IMR-90 (cell line): ENCODE results near the gene FITM1. TPM values are rescaled to one million over a fixed set of nuclear protein-coding genes. Genes with fewer than 3 reads are reported as not detected.

Experiments
- ATAC-seq: fragments of 200-7000 bp; cut with Tn5 transposase; 2 replicates; pipeline ENCODE4 v1.9.1; 2020; ENCODE audit warnings: low read depth, mild to moderate bottlenecking, moderate library complexity
- BruUV-seq: library from RNA; stranded (reverse); fragments of 400-500 nt; replicated peaks from 2 replicates; lab custom pipeline; 2021; lab: Mats Ljungman, UMichigan
- CTCF ChIA-PET: fragments of 300-600 bp; formaldehyde crosslinking; extraction: SDS; loops from one replicate; lab custom pipeline; 2021; ENCODE audit warnings: antibody characterized with exemption; lab: Yijun Ruan, JAX
- POLR2A ChIA-PET: fragments of 300-600 bp; sonication (Branson Sonifier 250); formaldehyde crosslinking; loops from one replicate; lab custom pipeline; 2022; ENCODE audit warnings: antibody characterized with exemption; ENCODE audit not compliant: unreplicated experiment; lab: Charles Lee
- DNase-seq: peaks from one replicate; pipeline ENCODE4 v3.0.0; 2013
- H2AFZ ChIP-seq: replicated peaks from 2 replicates; pipeline ENCODE3; 2013; ENCODE audit warnings: low read length, mild to moderate bottlenecking; ENCODE audit not compliant: poor library complexity
- H2AK5ac ChIP-seq: 2 replicates; pipeline ENCODE4 v1.6.1; 2013; ENCODE audit warnings: low read depth, low read length, inconsistent platforms
- H2AK9ac ChIP-seq: replicated peaks from 2 replicates; pipeline ENCODE3; 2013; ENCODE audit warnings: mild to moderate bottlenecking, low read depth, low read length, moderate library complexity; ENCODE audit not compliant: poor library complexity
- H2BK120ac ChIP-seq: 2 replicates; pipeline ENCODE4 v1.6.1; 2013; ENCODE audit warnings: low read depth, low read length, inconsistent platforms
- H2BK15ac ChIP-seq: 3 replicates; pipeline ENCODE4 v1.6.1; 2013; ENCODE audit warnings: low read depth, low read length, inconsistent platforms
- H2BK20ac ChIP-seq: 2 replicates; pipeline ENCODE4 v1.6.1; 2013; ENCODE audit warnings: low read depth, mild to moderate bottlenecking, inconsistent platforms, low read length, moderate library complexity
- H2BK5ac ChIP-seq: 2 replicates; pipeline ENCODE4 v1.6.1; 2013; ENCODE audit warnings: mild to moderate bottlenecking, low read depth, low read length, inconsistent platforms; ENCODE audit not compliant: poor library complexity, severe bottlenecking
- H3K14ac ChIP-seq: replicated peaks from 2 replicates; pipeline ENCODE4 v1.6.1; 2013; ENCODE audit warnings: low read depth, low read length, inconsistent platforms
- H3K18ac ChIP-seq: 2 replicates; pipeline ENCODE4 v1.6.1; 2013; ENCODE audit warnings: low read depth, low read length, control low read depth
- H3K23ac ChIP-seq: 2 replicates; pipeline ENCODE4 v1.6.1; 2013; ENCODE audit warnings: low read depth, low read length, inconsistent platforms
- H3K27ac ChIP-seq: 2 replicates; pipeline ENCODE4 v1.5.1; 2013; ENCODE audit warnings: mild to moderate bottlenecking, control low read depth, low read length; ENCODE audit not compliant: insufficient read depth
- H3K27me3 ChIP-seq: 2 replicates; pipeline ENCODE4 v1.6.1; 2013; ENCODE audit warnings: low read length; ENCODE audit not compliant: control insufficient read depth, insufficient read depth
- H3K36me3 ChIP-seq: 2 replicates; pipeline ENCODE4 v1.6.1; 2013; ENCODE audit warnings: low read length, mixed read lengths; ENCODE audit not compliant: control insufficient read depth, insufficient read depth
- H3K4ac ChIP-seq: 2 replicates; pipeline ENCODE4 v1.6.1; 2013; ENCODE audit warnings: low read depth, low read length, inconsistent platforms
- H3K4me1 ChIP-seq: 2 replicates; pipeline ENCODE4 v1.6.1; 2013; ENCODE audit warnings: low read length, mixed read lengths; ENCODE audit not compliant: control insufficient read depth, insufficient read depth
- H3K4me2 ChIP-seq: 2 replicates; pipeline ENCODE4 v1.6.1; 2013; ENCODE audit warnings: low read depth, mild to moderate bottlenecking, control low read depth, low read length, moderate library complexity
- H3K4me3 ChIP-seq: 2 replicates; pipeline ENCODE4 v1.5.1; 2013; ENCODE audit warnings: low read depth, mild to moderate bottlenecking, control low read depth, low read length, moderate library complexity; ENCODE audit not compliant: insufficient read depth
- H3K56ac ChIP-seq: 2 replicates; pipeline ENCODE4 v1.6.1; 2013; ENCODE audit warnings: low read length, inconsistent platforms; ENCODE audit not compliant: insufficient read depth; ENCODE audit errors: extremely low read depth
- H3K79me1 ChIP-seq, 2 experiments: 2 replicates each; pipeline ENCODE4 v1.6.1; 2013; ENCODE audit warnings: low read length in 2 of 2, inconsistent platforms in 1 of 2, low read depth in 1 of 2
- H3K9ac ChIP-seq: 2 replicates; pipeline ENCODE4 v1.6.1; 2013; ENCODE audit warnings: low read depth, low read length, control low read depth
- H3K9me1 ChIP-seq: 2 replicates; pipeline ENCODE4 v1.6.1; 2013; ENCODE audit warnings: low read length, inconsistent platforms; ENCODE audit not compliant: insufficient read depth
- H3K9me3 ChIP-seq: 2 replicates; pipeline ENCODE4 v1.6.1; 2013; ENCODE audit warnings: low read length; ENCODE audit not compliant: control insufficient read depth, insufficient read depth
- H4K20me1 ChIP-seq: 2 replicates; pipeline ENCODE4 v1.6.1; 2013; ENCODE audit warnings: low read length, inconsistent platforms; ENCODE audit not compliant: insufficient read depth
- H4K5ac ChIP-seq: 2 replicates; pipeline ENCODE4 v1.6.1; 2013; ENCODE audit warnings: mild to moderate bottlenecking, low read depth, low read length, control low read depth
- H4K8ac ChIP-seq, 2 experiments: 2 replicates each; pipeline ENCODE4 v1.6.1; 2013; ENCODE audit warnings: low read depth in 2 of 2, low read length in 2 of 2, control low read depth in 1 of 2, inconsistent platforms in 1 of 2
- H4K91ac ChIP-seq: 2 replicates; pipeline ENCODE4 v1.6.1; 2013; ENCODE audit warnings: low read depth, low read length, inconsistent platforms; ENCODE audit not compliant: insufficient read depth
- BHLHE40 ChIP-seq: fragments of 150-350 bp; IDR thresholded peaks from 2 replicates; pipeline ENCODE4 v1.6.1; 2016; ENCODE audit warnings: mild to moderate bottlenecking, low read depth, low read length
- CEBPB ChIP-seq: IDR thresholded peaks from 2 replicates; pipeline ENCODE4 v1.6.1; 2012; ENCODE audit warnings: low read depth, low read length, improper control_type of control experiment
- CHD1 ChIP-seq: IDR thresholded peaks from 2 replicates; pipeline ENCODE4 v1.6.1; 2012; ENCODE audit warnings: low read depth, low read length, improper control_type of control experiment
- FOS ChIP-seq: fragments of 150-350 bp; IDR thresholded peaks from 2 replicates; pipeline ENCODE4 v1.6.1; 2016; ENCODE audit warnings: low read depth, low read length
- MAFK ChIP-seq: IDR thresholded peaks from 2 replicates; pipeline ENCODE4 v1.6.1; 2012; ENCODE audit warnings: low read depth, low read length, improper control_type of control experiment
- MAZ ChIP-seq: IDR thresholded peaks from 2 replicates; pipeline ENCODE4 v1.6.1; 2012; ENCODE audit warnings: low read depth, mild to moderate bottlenecking, low read length, improper control_type of control experiment, moderate library complexity, borderline replicate concordance
- MXI1 ChIP-seq: IDR thresholded peaks from 2 replicates; pipeline ENCODE4 v1.6.1; 2012; ENCODE audit warnings: low read depth, mild to moderate bottlenecking, low read length, moderate library complexity, borderline replicate concordance
- NFE2L2 ChIP-seq: fragments of 150-350 bp; IDR thresholded peaks from 2 replicates; pipeline ENCODE4 v1.6.1; 2016; ENCODE audit warnings: low read depth, mild to moderate bottlenecking, low read length
- POLR2A ChIP-seq: IDR thresholded peaks from 2 replicates; pipeline ENCODE4 v1.6.1; 2012; ENCODE audit warnings: mild to moderate bottlenecking, low read depth, low read length
- RAD21 ChIP-seq: IDR thresholded peaks from 2 replicates; pipeline ENCODE4 v1.6.1; 2012; ENCODE audit warnings: low read length, improper control_type of control experiment
- RCOR1 ChIP-seq: IDR thresholded peaks from 2 replicates; pipeline ENCODE4 v1.6.1; 2012; ENCODE audit warnings: mild to moderate bottlenecking, low read length, improper control_type of control experiment; ENCODE audit not compliant: insufficient replicate concordance
- RFX5 ChIP-seq: IDR thresholded peaks from 2 replicates; pipeline ENCODE4 v1.8.0; 2012; ENCODE audit warnings: low read depth, mild to moderate bottlenecking, low read length, moderate library complexity
- SMC3 ChIP-seq: fragments of 150-350 bp; IDR thresholded peaks from 2 replicates; pipeline ENCODE4 v1.6.1; 2016; ENCODE audit warnings: low read depth, mild to moderate bottlenecking, antibody characterized with exemption, low read length, moderate library complexity
- WGBS, 2 experiments: methylation state at CpG; one replicate each; pipeline versions ENCODE4 v1.1.5 to v1.1.7; 2013; ENCODE audit warnings: missing lambda C conversion rate in 2 of 2; ENCODE audit not compliant: insufficient read length in 1 of 2; ENCODE audit errors: extremely low coverage in 2 of 2; 5-methylcytosine and 5-hydroxymethylcytosine counted together
- dilution Hi-C: fragments of 300-500 bp; cut with HindIII; formaldehyde crosslinking; loops from one replicate; pipeline ENCODE4 v1.14.3; 2018; ENCODE audit warnings: low sequenced_read_pairs; ENCODE audit not compliant: unreplicated experiment
- in situ Hi-C: fragments of 300-500 bp; cut with MboI; formaldehyde crosslinking; loops from 3 replicates; pipeline ENCODE4 v1.14.3; 2019; ENCODE audit warnings: low sequenced_read_pairs, inconsistent platforms, mixed read lengths
- intact Hi-C: fragments of 100-400 bp; cut with micrococcal nuclease; formaldehyde crosslinking; loops from 2 replicates; pipeline ENCODE4 v1.10.0; 2022
- polyA plus RNA-seq, 3 experiments: library from polyadenylated mRNA; depleted of rRNA; stranded (reverse); fragments of >200 nt; gene quantifications; 2 replicates each; pipeline ENCODE4 v1.2.3, GENCODE V29; 2012; ENCODE audit warnings: low replicate concordance in 1 of 3
- total RNA-seq: library from RNA; depleted of rRNA; stranded (reverse); fragments of >200 nt; gene quantifications from 2 replicates; pipeline ENCODE4 v1.2.3, GENCODE V29; 2012
- TF ChIP-seq, protein P1 (sequence below): fragments of 150-350 bp; IDR thresholded peaks from 2 replicates; pipeline ENCODE4 v1.6.1; 2016; ENCODE audit warnings: low read depth, mild to moderate bottlenecking, low read length, moderate library complexity, borderline replicate concordance
- TF ChIP-seq, protein P2 (sequence below): fragments of 150-350 bp; IDR thresholded peaks from 2 replicates; pipeline ENCODE4 v1.6.1; 2017; ENCODE audit warnings: mild to moderate bottlenecking, antibody characterized with exemption, low read length, low read depth
- TF ChIP-seq, protein P3 (sequence below): conservative IDR thresholded peaks from 2 replicates; pipeline ENCODE4 v1.5.1; 2012; ENCODE audit warnings: mild to moderate bottlenecking, low read depth, low read length, improper control_type of control experiment

Gene FITM1
- total and polyA plus RNA-seq, 2 of the 4 experiments (the other 2 are of a cell fraction) = not detected

DNA sequence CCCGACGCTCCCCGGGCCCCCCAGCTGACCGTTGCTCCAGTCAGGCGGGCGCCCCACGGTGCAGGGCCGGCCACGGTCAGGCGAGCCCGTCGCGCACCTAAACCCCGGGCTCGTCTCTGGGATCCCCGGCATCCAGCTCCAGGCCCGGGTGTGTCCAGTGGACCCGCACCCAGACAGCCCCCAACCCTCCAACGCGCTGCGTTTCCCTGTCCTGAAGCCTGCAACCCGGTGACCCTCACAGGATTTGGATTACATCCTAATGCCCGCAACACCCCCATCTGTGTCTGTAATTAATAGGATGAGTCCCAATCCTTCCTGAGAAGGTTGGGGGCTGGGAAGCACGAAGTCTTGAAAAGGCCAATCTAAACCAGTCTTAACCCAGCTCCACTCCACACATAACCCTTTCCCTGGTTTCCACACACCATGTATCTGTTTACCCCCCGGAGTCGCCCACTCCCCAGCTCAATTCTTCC, 48.7 kb upstream of the FITM1 start:
- ATAC-seq (no peak; the same call in 1 of the 2 replicates), DNase-seq (no peak)
- Histone ChIP-seq H3K4me3 (no peak overlapping the region), H3K27ac (no peak overlapping the region), H2BK20ac (no peak overlapping the region), H3K27me3 (peaks cover 88% of the 10 kb centered on the region), H3K14ac (no peak overlapping the region), H3K4me2 (no peak overlapping the region), H2AFZ (no peak overlapping the region), H2BK15ac (no peak overlapping the region), H4K20me1 (no peaks in the 10 kb centered on the region; the same call in 1 of the 2 replicates), H3K56ac (no peak overlapping the region), H2AK5ac (no peak overlapping the region), H4K91ac (no peak overlapping the region), H3K23ac (no peak overlapping the region), H2AK9ac (no peak overlapping the region), H3K4ac (no peak overlapping the region), H3K4me1 (peaks cover 2% of the 10 kb centered on the region; the same call in 1 of the 2 replicates), H3K9ac (no peak overlapping the region), H3K36me3 (no peaks in the 10 kb centered on the region), H2BK120ac (no peak overlapping the region), H2BK5ac (no peak overlapping the region), H4K8ac (no peak overlapping the region), H3K79me1 (no peaks in the 10 kb centered on the region), H4K5ac (no peak overlapping the region), H3K9me1 (no peaks in the 10 kb centered on the region), H3K18ac (no peak overlapping the region), H3K9me3 (no peaks in the 10 kb centered on the region)
- no TSS peak for BruUV-seq
- 10% methylated on average over 12 of the region's 26 CpGs; no CpG with 5 or more reads in 1 of the 2 experiments for WGBS, 2 experiments
- ChIA-PET POLR2A (no interaction called here), CTCF (interaction anchor here (1.0 to 1.8 kb wide), 4 partner anchors 9 to 73 kb away, joined by 3 to 10 read pairs (median 6); partner anchors contain the start of gene PCK2)
- dilution Hi-C loops (no loop called here), in situ Hi-C loops (no loop called here), intact Hi-C loops (no loop called here)
- TF ChIP-seq CEBPB (no peak), NFE2L2 (no peak), MAFK (no peak), RCOR1 (no peak), SMC3 (no peak), CHD1 (no peak), RFX5 (no peak), FOS (no peak), BHLHE40 (no peak), MXI1 (no peak), MAZ (no peak), POLR2A (no peak), RAD21 (no peak)
- TF ChIP-seq, protein P1, sequence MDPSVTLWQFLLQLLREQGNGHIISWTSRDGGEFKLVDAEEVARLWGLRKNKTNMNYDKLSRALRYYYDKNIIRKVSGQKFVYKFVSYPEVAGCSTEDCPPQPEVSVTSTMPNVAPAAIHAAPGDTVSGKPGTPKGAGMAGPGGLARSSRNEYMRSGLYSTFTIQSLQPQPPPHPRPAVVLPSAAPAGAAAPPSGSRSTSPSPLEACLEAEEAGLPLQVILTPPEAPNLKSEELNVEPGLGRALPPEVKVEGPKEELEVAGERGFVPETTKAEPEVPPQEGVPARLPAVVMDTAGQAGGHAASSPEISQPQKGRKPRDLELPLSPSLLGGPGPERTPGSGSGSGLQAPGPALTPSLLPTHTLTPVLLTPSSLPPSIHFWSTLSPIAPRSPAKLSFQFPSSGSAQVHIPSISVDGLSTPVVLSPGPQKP = no peak
- TF ChIP-seq, protein P2, sequence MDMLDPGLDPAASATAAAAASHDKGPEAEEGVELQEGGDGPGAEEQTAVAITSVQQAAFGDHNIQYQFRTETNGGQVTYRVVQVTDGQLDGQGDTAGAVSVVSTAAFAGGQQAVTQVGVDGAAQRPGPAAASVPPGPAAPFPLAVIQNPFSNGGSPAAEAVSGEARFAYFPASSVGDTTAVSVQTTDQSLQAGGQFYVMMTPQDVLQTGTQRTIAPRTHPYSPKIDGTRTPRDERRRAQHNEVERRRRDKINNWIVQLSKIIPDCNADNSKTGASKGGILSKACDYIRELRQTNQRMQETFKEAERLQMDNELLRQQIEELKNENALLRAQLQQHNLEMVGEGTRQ = no peak
- TF ChIP-seq, protein P3, sequence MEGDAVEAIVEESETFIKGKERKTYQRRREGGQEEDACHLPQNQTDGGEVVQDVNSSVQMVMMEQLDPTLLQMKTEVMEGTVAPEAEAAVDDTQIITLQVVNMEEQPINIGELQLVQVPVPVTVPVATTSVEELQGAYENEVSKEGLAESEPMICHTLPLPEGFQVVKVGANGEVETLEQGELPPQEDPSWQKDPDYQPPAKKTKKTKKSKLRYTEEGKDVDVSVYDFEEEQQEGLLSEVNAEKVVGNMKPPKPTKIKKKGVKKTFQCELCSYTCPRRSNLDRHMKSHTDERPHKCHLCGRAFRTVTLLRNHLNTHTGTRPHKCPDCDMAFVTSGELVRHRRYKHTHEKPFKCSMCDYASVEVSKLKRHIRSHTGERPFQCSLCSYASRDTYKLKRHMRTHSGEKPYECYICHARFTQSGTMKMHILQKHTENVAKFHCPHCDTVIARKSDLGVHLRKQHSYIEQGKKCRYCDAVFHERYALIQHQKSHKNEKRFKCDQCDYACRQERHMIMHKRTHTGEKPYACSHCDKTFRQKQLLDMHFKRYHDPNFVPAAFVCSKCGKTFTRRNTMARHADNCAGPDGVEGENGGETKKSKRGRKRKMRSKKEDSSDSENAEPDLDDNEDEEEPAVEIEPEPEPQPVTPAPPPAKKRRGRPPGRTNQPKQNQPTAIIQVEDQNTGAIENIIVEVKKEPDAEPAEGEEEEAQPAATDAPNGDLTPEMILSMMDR = no peak
